Measurements from ENCODE around the gene AVPR1A. TPM values are rescaled to one million over a fixed set of nuclear protein-coding genes. Genes with fewer than 3 reads are reported as not detected.

Gene AVPR1A
- total RNA-seq, 2 donors from 2014 or later, result 4.0 TPM

DNA sequence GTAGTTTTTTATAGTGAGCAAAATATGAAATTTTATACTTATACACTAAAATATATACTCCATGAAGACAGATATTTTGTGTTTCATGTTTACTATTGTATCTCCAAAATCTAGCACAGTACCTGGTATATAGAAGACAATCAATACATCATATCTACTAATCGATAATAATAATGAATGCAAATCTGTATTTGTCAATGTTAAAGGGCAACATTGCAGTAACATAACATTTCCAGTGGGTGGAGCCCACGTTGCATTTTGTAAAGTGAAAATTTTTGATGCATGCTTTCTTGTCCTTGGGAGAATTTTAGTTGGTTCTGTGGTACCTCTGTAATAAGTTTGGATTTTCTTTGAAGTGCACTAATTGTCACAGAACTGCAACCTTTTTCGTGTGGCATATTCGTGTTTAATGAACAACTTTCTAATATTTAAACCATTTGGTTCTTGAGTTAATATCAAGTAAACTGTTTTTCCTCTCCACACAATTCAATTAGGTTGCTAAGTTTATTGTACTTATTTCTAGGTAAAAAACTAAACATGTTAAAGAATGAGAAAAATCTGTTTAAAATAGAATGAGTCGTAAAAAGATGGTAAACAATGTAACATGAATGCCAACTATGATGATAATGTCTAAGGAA is 47.4 kb downstream of the AVPR1A start:
- no peak for DNase-seq (ENCODE audit: low spot score)
- intact Hi-C loops (cut with DNase I), result no loop called here

GRCh38 chr12:63101920-63102319 is 49.1 kb downstream of the AVPR1A start:
- no peak for DNase-seq (ENCODE audit: low spot score)
- intact Hi-C loops (cut with DNase I), result no loop called here

- intact Hi-C loops (cut with DNase I), result no loop called here
- no peak for DNase-seq (ENCODE audit: low spot score)
Observed at GRCh38 chr12:63098851-63099250, 52.1 kb downstream of the AVPR1A start.

GRCh38 chr12:63095369-63095980 is 55.5 kb downstream of the AVPR1A start:
- intact Hi-C loops (cut with DNase I), result no loop called here
- DNase-seq (ENCODE audit: low spot score), result no peak

- DNase-seq (ENCODE audit: low spot score), result no peak
- intact Hi-C loops (cut with DNase I), result no loop called here
Observed at GRCh38 chr12:63093711-63094110, 57.3 kb downstream of the AVPR1A start.

GRCh38 chr12:63093084-63093483 is 57.9 kb downstream of the AVPR1A start:
- DNase-seq (ENCODE audit: low spot score), result no peak
- intact Hi-C loops (cut with DNase I), result no loop called here

Other genes starting within 250 kb of the AVPR1A start
- gene PPM1H, start 216.1 kb downstream of the AVPR1A start, total RNA-seq, result 1 to 10 TPM; 1.3 to 2.8 TPM